NB4 (cell line): Measurements from ENCODE around the gene SNRK.

Source experiments
- POLR2A ChIP-seq: IDR thresholded peaks from 2 replicates; pipeline ENCODE4 v1.6.1; 2011; ENCODE audit warnings: mild to moderate bottlenecking; ENCODE audit not compliant: insufficient read length; ENCODE audit errors: extremely low read depth
- TF ChIP-seq, protein P1 (sequence below): IDR thresholded peaks from one replicate; pipeline ENCODE4 v1.5.1; 2012; ENCODE audit warnings: low read depth, low read length
- TF ChIP-seq, protein P2 (sequence below): IDR thresholded peaks from 2 replicates; pipeline ENCODE4 v1.6.1; 2011; ENCODE audit warnings: low read depth, low read length

GRCh38 chr3:43362183-43362582, 75.8 kb downstream of the SNRK start:
- TF ChIP-seq, protein P1, sequence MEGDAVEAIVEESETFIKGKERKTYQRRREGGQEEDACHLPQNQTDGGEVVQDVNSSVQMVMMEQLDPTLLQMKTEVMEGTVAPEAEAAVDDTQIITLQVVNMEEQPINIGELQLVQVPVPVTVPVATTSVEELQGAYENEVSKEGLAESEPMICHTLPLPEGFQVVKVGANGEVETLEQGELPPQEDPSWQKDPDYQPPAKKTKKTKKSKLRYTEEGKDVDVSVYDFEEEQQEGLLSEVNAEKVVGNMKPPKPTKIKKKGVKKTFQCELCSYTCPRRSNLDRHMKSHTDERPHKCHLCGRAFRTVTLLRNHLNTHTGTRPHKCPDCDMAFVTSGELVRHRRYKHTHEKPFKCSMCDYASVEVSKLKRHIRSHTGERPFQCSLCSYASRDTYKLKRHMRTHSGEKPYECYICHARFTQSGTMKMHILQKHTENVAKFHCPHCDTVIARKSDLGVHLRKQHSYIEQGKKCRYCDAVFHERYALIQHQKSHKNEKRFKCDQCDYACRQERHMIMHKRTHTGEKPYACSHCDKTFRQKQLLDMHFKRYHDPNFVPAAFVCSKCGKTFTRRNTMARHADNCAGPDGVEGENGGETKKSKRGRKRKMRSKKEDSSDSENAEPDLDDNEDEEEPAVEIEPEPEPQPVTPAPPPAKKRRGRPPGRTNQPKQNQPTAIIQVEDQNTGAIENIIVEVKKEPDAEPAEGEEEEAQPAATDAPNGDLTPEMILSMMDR = no peak
- TF ChIP-seq, protein P2, sequence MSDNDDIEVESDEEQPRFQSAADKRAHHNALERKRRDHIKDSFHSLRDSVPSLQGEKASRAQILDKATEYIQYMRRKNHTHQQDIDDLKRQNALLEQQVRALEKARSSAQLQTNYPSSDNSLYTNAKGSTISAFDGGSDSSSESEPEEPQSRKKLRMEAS = no peak
- no peak for TF ChIP-seq POLR2A
